ENCODE results near the gene SURF6. TPM values are rescaled to one million over a fixed set of nuclear protein-coding genes. Genes with fewer than 3 reads are reported as not detected.

SURF6 gene
- total and polyA plus RNA-seq, 2 of the 8 experiments (the other 6 are each of a cell fraction or from before 2014, with no cell fraction given), result 6.1 to 23.7 TPM

GRCh38 chr9:133290751-133291302 lies 45.2 kb downstream of the SURF6 start:
- FAIRE-seq (no peak), DNase-seq (ENCODE audit: low read depth in 1 of 2, low spot score in 2 of 2) (no peak)
- Histone ChIP-seq H2BK15ac (ENCODE audit: low read length) (no peak overlapping the region), H2AFZ (ENCODE audit: low read length) (no peak overlapping the region), H4K5ac (ENCODE audit: insufficient read length, low read depth, low read length) (no peak overlapping the region), H3K4me3 (ENCODE audit: extremely low read depth in 1 of 4, insufficient read depth in 2 of 4, low read depth in 3 of 4, low read length in 4 of 4) (no peak overlapping the region), H4K8ac (ENCODE audit: extremely low read depth, insufficient read depth, low read length) (no peak overlapping the region), H3K27me3 (replicated peaks in 1 of 4; ENCODE audit: control insufficient read depth in 3 of 4, extremely low read depth in 1 of 4, insufficient read depth in 3 of 4, low read length in 3 of 4) (no peaks in the 10 kb centered on the region), H3K23ac (ENCODE audit: insufficient read length) (no peak overlapping the region), H2BK5ac (ENCODE audit: low read depth, low read length) (no peak overlapping the region), H3K4me1 (replicated peaks in 1 of 4; ENCODE audit: control insufficient read depth in 3 of 4, insufficient read depth in 4 of 4, low read length in 3 of 4) (no peaks in the 10 kb centered on the region), H3K4me2 (ENCODE audit: insufficient read depth in 1 of 2, low read depth in 2 of 2, low read length in 2 of 2) (no peak overlapping the region), H2AK5ac (ENCODE audit: low read depth, low read length) (no peak overlapping the region), H4K20me1 (replicated peaks in 1 of 2; ENCODE audit: control insufficient read depth in 1 of 2, insufficient read depth in 2 of 2, low read length in 2 of 2) (no peaks in the 10 kb centered on the region), H2BK20ac (ENCODE audit: low read length) (no peak overlapping the region), H3K4ac (replicated peaks; ENCODE audit: insufficient read length, low read depth, low read length) (no peak overlapping the region), H2BK12ac (ENCODE audit: low read depth, low read length) (no peak overlapping the region), H3K18ac (ENCODE audit: extremely low read depth, low read length) (no peak overlapping the region), H3K23me2 (ENCODE audit: low read depth, low read length) (no peaks in the 10 kb centered on the region), H3K9ac (replicated peaks in 1 of 4; ENCODE audit: extremely low read depth in 1 of 4, low read depth in 3 of 4, low read length in 3 of 4) (no peak overlapping the region), H3K36me3 (ENCODE audit: control insufficient read depth in 2 of 4, insufficient read depth in 4 of 4, low read length in 3 of 4) (no peaks in the 10 kb centered on the region), H3K79me2 (ENCODE audit: control insufficient read depth in 1 of 2, insufficient read depth in 2 of 2, low read length in 2 of 2) (no peaks in the 10 kb centered on the region), H3K9me3 (ENCODE audit: insufficient read depth in 2 of 2, low read depth in 1 of 2, low read length in 1 of 2) (peaks cover 37 to 44% of the 10 kb centered on the region in 2 experiments), H3K14ac (ENCODE audit: insufficient read length) (no peak overlapping the region), H3K56ac (replicated peaks; ENCODE audit: insufficient read length, low read depth, low read length) (no peak overlapping the region), H4K91ac (replicated peaks; ENCODE audit: insufficient read length, low read length) (no peak overlapping the region), H3K79me1 (ENCODE audit: low read depth, low read length) (no peaks in the 10 kb centered on the region), H2BK120ac (replicated peaks; ENCODE audit: low read depth, low read length) (no peak overlapping the region), H3K27ac (ENCODE audit: low read depth, low read length) (no peak overlapping the region)
- CTCF ChIA-PET (ENCODE audit: partially characterized antibody), result no interaction called here
- POLR2A ChIA-PET (ENCODE audit: partially characterized antibody), result no interaction called here
- WGBS, 2 experiments (ENCODE audit: extremely low coverage in 1 of 2, insufficient coverage in 1 of 2, insufficient read length in 1 of 2, insufficient replicate concordance in 2 of 2, low coverage in 1 of 2, low lambda C conversion rate in 2 of 2, missing lambda C conversion rate in 1 of 2), result 83% methylated on average over 2 of the region's 2 CpGs; no CpG with 5 or more reads in 1 of the 2 experiments
- TF ChIP-seq CHD1 (IDR thresholded peaks at IDR 0.05; ENCODE audit: low read depth, low read length) (no peak), FOSL1 (IDR thresholded peaks at IDR 0.05; ENCODE audit: insufficient read depth, low read depth, low read length) (no peak), BRCA1 (IDR thresholded peaks at IDR 0.05; ENCODE audit: low read depth, low read length) (no peak), EP300 (IDR thresholded peaks at IDR 0.05; ENCODE audit: borderline replicate concordance in 1 of 2, low read depth in 2 of 2, low read length in 2 of 2) (no peak), POLR2AphosphoS5 (IDR thresholded peaks at IDR 0.05; ENCODE audit: low read depth, low read length) (no peak), NRF1 (IDR thresholded peaks at IDR 0.05; ENCODE audit: low read depth, low read length) (no peak), SP4 (IDR thresholded peaks at IDR 0.05; ENCODE audit: low read length) (no peak), CHD2 (IDR thresholded peaks at IDR 0.05; ENCODE audit: low read length) (no peak), CREB1 (IDR thresholded peaks at IDR 0.05) (no peak), HDAC6 (IDR thresholded peaks at IDR 0.05; ENCODE audit: low read depth, low read length) (no peak), POU5F1 (IDR thresholded peaks at IDR 0.05; ENCODE audit: low read depth, low read length) (no peak), EZH2 (IDR thresholded peaks at IDR 0.05; ENCODE audit: low read depth, low read length, severe bottlenecking) (no peak), SRF (IDR thresholded peaks at IDR 0.05; ENCODE audit: low read depth, low read length) (no peak), GTF2F1 (IDR thresholded peaks at IDR 0.05; ENCODE audit: borderline replicate concordance, low read depth, low read length) (no peak), TEAD4 (IDR thresholded peaks at IDR 0.05; ENCODE audit: low read depth, low read length) (no peak), TAF7 (optimal IDR thresholded peaks at IDR 0.05; ENCODE audit: borderline replicate concordance, low read depth, low read length) (no peak)
